Measurements from ENCODE around the gene ZNF282.
A peak's percentile ranks its signal among the peaks of the same experiment; 100 is the strongest.

The ZNF282 gene

GRCh38 chr7:149195180-149196150, at the start of gene ZNF282:
Gene ZNF282, plus strand, starts transcription at chr7:149195546. Its CDS starts 44 bp downstream, at chr7:149195590.
- FAIRE-seq (no peak), DNase-seq (ENCODE audit: low spot score) (peak; percentile 79)

GRCh38 chr7:149147072-149147751, 48.1 kb upstream of the ZNF282 start, which contains the start of gene ZNF398:
Gene ZNF398, plus strand, starts transcription at chr7:149147453. Its CDS starts 290 bp downstream, at chr7:149147743.
- peak; percentile 70 for DNase-seq (ENCODE audit: low spot score)
- FAIRE-seq, result no peak

- DNase-seq (ENCODE audit: low spot score) (peak; percentile 5), FAIRE-seq (no peak)
These were observed 47.3 kb upstream of the ZNF282 start for GRCh38 chr7:149147752-149148653.

GRCh38 chr7:149150981-149151380, 44.4 kb upstream of the ZNF282 start:
- DNase-seq (ENCODE audit: low spot score) (no peak), FAIRE-seq (no peak)

- no peak for DNase-seq (ENCODE audit: low spot score)
- FAIRE-seq, result no peak
These were observed 42.0 kb upstream of the ZNF282 start for GRCh38 chr7:149153346-149153745.

GRCh38 chr7:149154056-149154455, 41.3 kb upstream of the ZNF282 start:
- no peak for FAIRE-seq
- no peak for DNase-seq (ENCODE audit: low spot score)

GRCh38 chr7:149156898-149157297, 38.4 kb upstream of the ZNF282 start:
- FAIRE-seq (no peak), DNase-seq (ENCODE audit: low spot score) (no peak)

- no peak for DNase-seq (ENCODE audit: low spot score)
These were observed 34.0 kb upstream of the ZNF282 start for GRCh38 chr7:149161241-149161848.

GRCh38 chr7:149166142-149166541, 29.2 kb upstream of the ZNF282 start:
- DNase-seq (ENCODE audit: low spot score), result no peak
- FAIRE-seq, result no peak

More at GRCh38 chr7:149161241-149161848, 34.0 kb upstream of the ZNF282 start:
- FAIRE-seq, result no peak

- DNase-seq (ENCODE audit: low spot score) (no peak), FAIRE-seq (no peak)
These were observed 28.6 kb upstream of the ZNF282 start for GRCh38 chr7:149166630-149167352.

GRCh38 chr7:149171892-149172533, 23.3 kb upstream of the ZNF282 start:
- no peak for DNase-seq (ENCODE audit: low spot score)
- no peak for FAIRE-seq

- FAIRE-seq (no peak), DNase-seq (ENCODE audit: low spot score) (no peak)
These were observed 22.8 kb upstream of the ZNF282 start for GRCh38 chr7:149172534-149172920.

GRCh38 chr7:149175150-149175549, 20.2 kb upstream of the ZNF282 start:
- DNase-seq (ENCODE audit: low spot score), result no peak
- FAIRE-seq, result no peak

- FAIRE-seq, result no peak
- no peak for DNase-seq (ENCODE audit: low spot score)
These were observed 16.1 kb upstream of the ZNF282 start for GRCh38 chr7:149179241-149179640.

GRCh38 chr7:149180722-149181449, 14.5 kb upstream of the ZNF282 start:
- FAIRE-seq (no peak), DNase-seq (ENCODE audit: low spot score) (no peak)

GRCh38 chr7:149181450-149181790, 13.9 kb upstream of the ZNF282 start:
- DNase-seq (ENCODE audit: low spot score) (no peak), FAIRE-seq (no peak)

- FAIRE-seq (no peak), DNase-seq (ENCODE audit: low spot score) (no peak)
These were observed 11.1 kb upstream of the ZNF282 start for GRCh38 chr7:149184274-149184673.

- FAIRE-seq (no peak), DNase-seq (ENCODE audit: low spot score) (no peak)
These were observed 7.1 kb upstream of the ZNF282 start for GRCh38 chr7:149188213-149188612.

GRCh38 chr7:149188637-149189259, 6.6 kb upstream of the ZNF282 start:
- DNase-seq (ENCODE audit: low spot score) (no peak), FAIRE-seq (no peak)
